DMS 273 treated with DMSO at 0.1 percent for 48 hours (cell line): ENCODE measurements around the gene STAT4.

Experiments used
- DNase-seq: peaks from one replicate; lab custom pipeline; 2025; lab: John Stamatoyannopoulos, UW

The STAT4 gene

DNA sequence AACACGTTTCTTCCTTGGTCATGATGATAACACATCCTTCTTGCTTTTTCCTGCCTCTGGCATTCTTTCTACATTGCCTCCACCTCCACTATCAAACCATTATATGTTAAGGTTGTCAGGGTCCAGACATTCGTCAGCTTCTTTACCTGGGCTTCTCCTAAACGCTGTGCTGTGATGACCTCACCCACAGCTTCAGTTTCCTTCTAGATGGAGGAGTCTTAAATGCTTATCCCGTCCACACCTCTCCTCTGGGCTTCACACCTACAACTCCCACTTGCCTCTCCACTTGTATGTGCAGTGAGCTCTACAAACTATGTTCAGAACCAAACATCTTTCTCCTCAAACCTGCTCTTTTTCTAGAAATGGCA is 136.2 kb downstream of the STAT4 start:
- no peak for DNase-seq

DNA sequence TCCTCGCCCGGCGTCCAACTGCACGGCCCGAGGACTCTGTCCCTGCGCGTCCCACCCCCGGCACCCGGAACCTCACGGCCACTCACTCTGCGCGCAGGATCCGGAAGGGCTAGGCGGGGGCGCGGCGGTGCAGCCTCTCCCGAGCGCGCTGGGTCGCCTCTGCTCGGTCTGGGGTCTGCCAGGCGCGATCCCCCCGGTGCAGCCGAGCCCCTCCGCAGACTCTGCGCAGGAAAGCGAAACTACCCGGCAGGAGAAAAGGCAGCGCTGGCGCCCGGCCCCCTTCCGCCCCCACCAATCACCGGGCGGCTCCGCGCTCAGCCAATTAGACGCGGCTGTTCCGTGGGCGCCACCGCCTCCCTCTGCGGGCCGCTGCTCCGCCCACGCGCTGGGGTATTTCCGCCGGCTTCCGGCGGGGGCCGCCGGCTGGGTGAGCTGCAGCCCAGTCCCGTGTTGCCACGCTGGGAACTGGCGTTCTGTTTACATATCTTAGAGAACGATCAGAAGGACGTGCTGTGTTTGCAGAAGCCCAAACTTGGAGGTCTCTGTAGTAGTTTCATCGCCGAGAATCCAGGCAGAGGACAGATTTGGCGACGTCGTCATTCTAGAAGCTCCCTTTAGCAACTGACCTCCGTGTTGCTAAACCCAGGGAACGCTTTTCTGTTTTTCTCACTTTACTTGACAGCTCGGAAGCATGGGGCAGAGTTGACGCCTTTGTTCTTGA is 136.7 kb downstream of the STAT4 start, which contains the start of gene STAT1:
Gene STAT1, minus strand, starts transcription at position 240 of the 721 bp plus-strand sequence. CDS start 4,168 bp downstream, outside the sequence.
- DNase-seq: peak; percentile 81

DNA sequence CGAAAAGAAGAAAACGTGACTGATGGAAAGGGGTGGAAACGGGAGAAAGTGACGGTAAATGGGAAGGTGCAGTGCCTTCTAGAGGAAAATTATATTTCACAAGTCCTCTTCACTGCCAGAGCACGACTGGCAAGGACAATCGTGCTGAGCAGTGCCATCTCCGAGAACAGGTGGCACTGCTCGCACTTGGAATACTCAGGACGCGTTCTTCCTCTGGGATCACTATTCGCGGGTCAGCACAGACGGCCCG is 137.2 kb downstream of the STAT4 start:
- DNase-seq: no peak

DNA sequence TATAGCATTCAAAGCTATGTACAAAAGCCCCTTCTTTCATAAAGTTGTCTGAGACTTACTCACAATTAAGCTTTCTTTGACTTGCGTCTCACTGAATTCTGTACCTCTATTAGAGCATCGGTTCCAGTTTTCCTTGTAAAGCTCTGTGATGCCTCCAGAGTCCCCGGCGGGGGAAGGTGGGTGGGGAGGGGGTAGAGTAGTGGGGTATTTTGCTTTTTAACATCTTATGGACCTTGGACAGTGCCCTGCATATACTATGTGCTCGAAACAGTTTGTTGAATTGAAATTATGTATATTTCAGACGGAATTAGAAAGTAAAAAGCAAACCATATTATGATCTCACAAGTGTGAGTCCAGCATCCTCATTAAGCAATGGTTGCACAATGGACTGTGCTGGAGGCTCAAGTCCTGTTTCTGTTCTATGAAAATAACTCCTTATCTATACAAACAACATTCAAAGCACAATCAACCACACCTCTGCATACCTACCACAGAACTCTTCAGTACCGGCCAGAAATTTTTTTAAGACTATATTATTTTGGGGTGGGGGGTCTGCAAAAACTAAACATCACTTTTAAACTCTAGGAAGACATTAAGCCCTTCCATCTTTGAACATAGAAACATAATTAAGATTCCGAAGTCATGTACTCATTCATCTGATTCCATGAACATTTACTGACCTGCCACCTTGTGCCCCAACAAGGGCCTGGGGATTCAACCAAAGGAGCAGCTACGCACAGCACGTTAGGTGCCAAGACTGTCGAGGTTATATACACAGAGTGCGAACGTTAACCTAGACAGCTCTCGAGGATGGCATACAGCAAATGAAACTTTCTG is 137.7 kb downstream of the STAT4 start:
- DNase-seq: no peak

DNA sequence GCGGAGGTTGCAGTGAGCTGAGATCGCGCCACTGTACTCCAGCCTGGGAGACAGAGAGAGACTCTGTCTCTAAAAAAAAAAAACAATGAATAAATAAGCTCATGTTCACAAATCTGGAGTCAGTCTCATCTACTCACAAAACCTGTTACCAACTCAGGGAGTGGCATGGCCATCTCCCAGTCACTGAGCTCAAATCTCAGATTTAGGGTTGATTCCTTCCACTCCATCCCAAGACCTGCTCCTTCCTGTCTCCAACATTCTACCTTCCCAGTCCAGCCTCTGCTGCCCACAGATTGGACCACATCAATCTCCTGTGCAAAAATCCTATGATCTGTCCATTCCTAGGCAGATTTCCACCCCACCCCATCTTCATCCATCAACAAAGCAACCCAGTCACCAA is 138.4 kb downstream of the STAT4 start:
- DNase-seq: no peak

DNA sequence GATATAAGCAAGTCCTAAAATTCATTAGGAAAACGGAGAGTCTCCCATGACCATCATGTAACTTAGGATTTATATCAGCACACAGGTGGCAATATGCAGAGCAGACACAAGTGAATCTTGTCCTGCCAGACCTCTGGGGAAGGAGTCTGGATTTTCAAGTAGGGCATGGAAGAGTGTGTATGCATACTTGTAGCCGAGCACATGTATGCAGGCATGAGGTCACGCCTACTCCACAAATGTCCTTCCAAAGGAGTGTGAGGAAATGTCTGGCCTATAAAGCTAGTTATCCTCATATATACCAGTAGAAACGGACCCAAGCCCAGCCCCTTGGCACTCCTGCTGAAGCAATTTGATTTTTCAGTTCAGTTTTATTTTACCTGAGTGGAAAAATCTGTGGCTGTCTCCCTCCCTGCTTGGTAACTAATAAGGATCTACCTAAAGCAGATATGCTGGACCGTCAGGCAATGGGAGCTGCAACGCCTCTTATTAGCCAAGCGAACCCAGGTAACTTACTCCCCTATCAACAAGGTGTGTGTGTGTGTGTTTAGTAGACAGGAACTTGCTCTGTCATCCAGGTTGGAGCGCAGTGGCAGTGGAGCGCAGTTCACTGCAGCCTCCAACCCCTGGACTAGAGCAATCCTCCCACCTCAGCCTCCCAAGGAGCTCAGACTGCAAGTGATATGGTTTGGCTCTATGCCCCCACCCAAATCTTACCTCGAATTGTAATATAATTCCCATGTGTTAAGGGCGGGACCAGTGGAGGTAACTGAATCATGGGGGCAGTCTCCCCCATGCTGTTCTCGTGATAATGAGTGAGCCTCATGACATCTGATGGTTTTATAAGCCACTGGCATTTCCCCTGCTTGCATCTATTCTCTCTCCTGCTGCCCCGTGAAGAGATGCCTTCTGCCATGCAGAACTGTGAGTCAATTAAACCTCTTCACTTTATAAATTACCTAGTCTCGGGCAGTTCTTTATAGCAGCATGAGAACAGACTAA is 139.6 kb downstream of the STAT4 start:
- no peak for DNase-seq

DNA sequence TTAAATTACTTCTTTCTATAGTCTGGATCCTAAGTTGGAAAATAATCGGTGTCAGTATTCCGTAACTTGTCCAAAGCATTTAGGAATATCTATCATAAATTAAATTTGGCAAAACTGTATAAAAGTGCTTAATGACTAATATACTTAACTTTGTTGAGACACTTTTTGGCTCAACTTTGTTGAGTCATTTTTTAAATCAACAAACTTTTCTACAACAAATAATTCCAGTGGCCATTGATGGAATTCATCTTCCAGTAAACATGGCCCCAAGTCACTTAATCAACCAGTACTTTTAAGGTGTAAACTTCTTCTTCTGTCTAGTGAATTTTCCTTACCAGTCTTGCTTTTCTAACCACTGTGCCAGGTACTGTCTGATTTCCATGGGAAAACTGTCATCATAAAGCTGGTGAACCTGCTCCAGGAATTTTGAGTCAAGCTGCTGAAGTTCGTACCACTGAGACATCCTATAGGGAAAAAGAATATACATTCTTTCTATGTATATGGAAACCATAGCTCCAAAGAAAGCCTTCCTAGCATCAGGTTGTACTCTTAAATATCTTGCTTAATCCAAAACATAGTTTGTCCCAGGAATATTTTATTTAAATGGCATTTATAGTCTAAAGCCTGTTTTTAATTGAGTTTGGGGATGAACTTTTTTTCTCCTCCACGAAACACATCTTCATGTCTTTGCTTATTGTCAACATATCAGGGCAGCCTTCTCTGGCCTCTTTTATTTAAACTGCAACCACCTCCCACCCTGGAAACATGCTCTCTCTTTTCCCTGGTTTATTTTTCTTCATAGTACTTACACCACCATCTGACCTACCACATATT is 141.0 kb downstream of the STAT4 start:
- DNase-seq: no peak

DNA sequence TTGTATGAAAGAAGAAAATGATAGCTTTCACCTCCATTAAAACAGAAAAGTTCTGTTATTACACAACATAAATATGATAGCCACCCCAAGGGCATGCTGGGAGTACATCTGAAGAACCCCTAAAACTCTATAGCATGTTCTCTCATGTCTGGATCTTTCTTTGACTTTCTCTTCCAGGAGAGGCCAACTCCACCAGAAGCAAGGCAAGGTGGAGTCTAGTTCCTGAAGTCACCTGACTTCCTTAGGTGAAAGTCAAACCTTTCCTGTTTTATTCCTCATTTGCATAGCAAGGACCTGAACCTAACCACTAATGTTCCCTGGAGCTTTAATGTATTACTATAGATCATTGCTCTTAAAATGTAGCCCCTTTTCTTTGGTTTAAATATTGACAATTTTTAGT is 142.5 kb downstream of the STAT4 start:
- no peak for DNase-seq

DNA sequence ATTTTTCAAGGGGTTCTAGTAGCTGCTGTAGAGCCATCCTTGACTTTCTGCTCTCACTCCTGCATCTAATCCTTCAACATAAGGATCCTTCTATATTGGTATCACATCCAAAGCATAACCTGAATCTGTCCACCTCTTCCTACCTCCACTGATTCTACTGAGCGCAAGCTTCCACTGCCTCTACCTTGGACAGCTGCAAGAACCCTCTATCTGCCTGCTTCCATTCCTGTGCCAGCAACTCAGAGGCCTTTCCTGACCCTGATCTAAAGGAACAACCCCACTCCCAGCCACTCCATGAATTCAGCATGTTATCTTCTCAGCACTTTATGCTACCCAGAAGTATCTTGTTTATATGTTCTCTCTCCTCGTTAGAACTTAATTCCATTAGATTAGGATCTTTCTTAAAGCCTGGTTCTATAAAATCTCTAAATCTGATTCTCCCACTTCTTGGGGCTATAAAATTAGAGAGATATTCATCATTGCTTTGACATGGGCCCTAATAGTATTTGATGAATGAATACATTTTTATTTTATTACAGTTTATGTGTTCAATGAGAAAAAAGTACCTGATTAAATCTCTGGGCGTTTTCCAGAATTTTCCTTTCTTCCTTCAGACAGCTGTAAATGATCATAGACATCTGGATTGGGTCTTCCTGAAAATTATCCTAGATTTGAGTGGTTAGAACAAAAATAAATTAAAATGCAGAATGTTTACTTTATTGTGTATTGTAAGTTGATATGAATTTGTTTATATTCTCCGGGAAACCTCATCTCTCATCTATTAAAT is 143.6 kb downstream of the STAT4 start:
- no peak for DNase-seq

DNA sequence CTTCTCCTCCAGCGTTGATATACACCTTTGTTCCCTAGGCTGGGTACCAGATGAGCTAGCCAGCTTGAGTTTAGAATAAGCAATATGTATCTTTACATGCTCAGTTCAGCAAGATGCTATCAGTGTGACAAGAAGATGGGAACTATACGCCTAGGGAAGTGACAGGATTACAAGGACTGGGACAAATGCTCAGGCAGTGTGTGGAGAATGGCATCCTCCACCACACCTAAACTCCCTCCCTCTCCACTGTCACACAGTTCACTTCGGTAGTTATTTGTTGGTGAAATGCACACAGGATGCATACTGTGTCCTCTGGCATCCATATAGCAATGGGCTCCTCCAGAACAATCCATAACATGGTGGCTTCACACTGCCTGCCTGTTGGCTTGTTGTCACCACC is 144.5 kb downstream of the STAT4 start:
- no peak for DNase-seq

DNA sequence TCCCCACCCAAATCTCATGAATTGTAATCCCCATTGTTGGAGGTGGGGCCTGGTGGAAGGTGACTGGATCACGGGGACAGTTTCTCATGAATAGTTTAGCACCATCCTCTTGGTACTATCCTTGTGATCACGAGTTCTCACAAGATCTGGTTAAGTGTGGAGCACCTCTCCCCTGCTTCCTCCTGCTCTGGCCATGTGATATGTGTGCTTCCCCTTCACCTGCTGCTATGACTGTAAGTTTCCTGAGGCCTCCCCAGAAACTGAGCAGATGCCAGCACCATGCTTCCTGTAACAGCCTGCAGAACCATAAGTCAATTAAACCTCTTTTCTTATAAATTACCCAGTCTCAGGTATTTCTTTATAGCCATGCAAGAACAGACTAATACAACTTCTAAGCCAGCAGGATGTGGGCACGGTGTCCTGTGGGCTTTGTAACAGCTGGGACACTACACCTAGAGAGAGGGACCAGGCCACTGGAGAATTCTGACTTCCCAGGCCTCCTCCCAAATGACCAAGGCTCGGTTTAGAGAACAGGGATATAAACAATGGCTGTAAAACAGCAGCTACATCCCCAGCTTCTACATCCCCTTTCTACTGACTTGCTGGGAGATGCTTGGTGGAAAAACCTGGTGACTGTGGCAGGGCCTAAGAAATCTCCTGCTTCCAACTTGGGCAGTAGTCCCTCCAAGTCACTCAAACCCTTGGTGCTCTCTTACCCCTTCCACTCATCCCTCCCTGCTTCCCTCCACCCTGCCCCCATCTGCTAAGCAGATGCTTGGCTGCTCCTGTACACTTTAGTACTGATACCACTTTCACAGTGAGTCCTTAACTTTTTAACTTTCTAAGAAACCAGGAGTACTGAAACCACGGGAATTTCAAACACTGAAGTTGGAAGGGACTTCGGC is 147.1 kb downstream of the STAT4 start:
- DNase-seq: no peak

DNA sequence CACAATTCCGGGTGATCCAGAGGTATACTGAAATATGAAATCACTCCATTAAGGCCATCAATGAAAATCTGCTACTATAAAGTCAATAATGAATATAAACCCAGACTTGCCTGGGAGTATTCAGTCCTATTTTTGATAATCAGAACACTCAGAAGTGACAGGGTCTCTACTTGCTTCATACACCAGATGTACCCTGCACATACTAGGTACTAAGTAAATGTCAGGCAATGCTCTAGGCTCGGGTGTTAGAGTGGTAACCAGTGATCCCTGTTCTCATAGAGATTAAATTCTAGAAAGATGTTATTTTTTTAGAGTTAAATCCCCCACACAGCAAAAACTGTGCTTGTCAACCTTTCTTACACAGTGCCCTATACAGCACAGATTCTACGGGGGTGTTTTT is 149.2 kb downstream of the STAT4 start:
- no peak for DNase-seq

DNA sequence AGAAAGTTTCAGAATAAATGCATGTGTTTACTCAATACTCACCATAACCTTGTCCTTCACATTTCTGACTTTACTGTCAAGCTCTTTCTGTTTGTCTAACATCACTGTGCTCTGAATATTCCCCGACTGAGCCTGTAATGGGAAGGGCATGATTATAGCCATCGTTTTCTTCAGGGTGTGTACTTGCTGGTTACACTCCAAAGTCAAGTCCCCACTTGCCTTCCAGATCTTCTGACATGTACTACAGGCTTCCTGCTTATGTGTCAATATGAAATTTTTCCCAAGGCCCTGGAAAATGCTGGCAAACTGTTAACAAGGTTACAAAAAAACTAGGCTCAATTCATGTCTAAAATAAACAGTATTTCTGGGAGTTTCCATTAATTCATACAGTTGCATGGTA is 149.8 kb downstream of the STAT4 start:
- no peak for DNase-seq

DNA sequence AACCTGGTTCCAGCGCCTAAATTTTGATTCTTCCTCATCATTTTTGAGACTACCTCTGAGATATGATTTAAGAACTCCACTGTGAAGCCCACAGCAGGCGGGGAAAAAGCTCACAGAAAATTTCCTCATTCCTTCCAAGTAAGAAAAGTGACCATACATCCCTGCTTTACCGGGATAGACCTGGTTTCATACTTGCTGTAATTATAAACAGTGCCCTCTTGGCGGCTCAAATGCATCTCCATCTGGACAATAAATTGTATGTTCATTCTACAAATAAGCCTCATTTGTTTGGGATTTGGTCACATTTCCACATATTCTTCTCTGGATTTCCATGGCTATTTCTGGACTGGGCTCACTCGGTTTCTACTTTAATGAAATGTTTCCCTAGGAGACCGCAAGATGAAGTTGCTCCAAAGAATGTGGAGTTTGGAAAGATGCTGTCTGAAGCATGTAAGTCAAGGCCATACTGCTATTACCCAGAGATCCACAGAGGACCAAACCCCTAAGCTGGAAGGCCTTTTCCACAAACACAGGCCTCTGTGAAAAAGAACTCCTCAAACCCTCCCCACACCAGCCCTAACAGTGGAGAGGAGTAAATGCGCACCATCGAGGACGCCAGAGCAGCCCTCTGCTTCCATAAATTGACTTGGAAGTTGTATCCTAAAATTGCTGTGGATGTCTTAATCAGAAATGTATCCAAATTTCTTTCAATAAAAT is 150.7 kb downstream of the STAT4 start:
- no peak for DNase-seq

DNA sequence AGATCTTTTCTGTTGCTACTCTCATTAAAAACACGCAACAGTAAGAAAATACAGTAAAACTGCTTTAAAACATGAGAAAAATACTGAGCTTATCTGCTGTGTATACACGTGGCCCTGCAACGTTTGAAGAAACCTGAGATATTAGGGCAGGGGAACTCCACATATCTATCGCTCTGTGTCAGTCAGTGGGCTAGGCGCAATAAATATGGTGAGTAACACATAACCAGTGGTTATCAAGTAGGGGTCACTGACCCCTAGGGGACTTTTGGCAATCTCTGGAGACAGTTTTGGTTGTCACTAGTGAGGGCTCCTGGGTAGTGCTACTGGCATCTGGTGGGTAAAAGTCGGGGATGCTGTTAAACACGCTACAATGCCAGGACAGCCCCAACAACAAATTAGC is 151.7 kb downstream of the STAT4 start:
- no peak for DNase-seq

DNA sequence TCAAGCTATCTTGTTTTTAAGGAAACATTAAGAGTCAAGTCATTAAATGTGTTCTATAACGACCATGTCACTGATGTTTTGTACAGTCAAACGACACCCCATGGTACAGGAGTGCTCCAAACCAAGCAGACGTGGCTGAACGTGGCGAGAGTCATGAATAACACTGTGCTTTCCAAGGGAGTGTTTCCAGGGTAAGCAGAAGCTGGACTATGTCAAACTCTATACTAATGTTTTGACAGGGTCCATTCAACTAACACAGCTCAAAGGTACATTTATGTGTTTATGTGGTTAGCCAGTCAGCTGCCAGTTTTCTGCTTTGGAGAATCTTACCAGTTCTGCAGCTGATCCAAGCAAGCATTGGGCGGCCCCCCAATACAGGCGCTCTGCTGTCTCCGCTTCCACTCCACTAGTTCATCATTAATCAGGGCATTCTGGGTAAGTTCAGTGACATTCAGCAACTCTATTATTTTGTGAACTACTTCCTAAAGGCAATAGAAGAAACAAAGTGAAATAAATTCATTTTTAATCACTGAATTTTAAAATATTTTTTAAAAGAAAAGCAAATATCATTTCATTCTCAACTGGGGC is 153.2 kb downstream of the STAT4 start:
- DNase-seq: no peak

DNA sequence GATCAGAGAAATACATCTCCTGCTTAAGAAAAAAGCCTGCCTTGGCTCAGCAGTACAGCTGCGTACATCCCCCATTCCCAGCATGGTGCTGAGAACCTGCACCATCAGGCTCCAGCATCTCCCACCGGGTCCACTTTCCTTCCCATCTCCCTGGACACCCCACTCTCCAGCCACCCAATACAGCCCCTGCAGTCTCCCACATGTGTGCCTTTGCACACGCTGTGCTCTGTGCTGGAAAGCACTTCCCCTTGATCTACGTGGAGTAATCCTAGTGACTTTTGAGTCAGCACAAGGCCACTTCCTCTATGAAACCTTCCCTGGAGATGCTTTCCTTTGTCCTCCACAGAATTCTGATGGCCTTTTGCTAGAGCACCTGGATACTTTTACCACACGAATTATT is 153.8 kb downstream of the STAT4 start:
- no peak for DNase-seq

DNA sequence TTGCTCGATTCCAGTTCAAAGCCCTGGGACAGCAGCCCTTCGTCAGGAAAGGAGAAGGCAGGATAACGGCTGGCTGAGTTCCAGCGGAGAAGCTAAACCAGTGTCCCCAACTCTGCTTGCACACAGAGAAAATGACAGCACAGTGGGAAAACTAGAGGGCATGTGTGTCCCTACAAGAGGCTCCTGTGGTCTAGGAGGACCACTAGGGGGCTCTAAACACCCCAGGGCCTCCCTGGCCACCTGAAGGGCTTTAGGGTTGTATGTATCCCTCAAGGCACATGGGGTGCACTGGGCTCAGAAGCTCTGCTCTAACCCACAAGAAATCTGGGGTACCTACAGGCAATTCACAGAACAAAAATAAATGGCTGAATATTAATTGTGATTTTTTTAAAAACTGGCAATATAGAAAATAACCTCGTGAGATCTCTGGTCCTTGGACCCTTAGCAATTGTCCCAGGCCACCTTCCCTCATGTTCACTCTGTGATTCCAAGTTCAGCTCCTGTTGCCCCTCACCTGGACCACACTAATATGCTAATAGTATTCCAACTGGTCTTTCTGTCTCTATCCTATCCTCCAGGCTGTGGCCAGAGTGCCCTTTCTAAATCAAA is 154.4 kb downstream of the STAT4 start:
- no peak for DNase-seq
